PC-9 (cell line): ENCODE results near the gene IMP4. TPM values are rescaled to one million over a fixed set of nuclear protein-coding genes. Genes with fewer than 3 reads are reported as not detected.

Experiments
- Bru-seq: library from RNA; stranded (reverse); fragments of 400-500 nt; gene quantifications from one replicate; lab custom pipeline; 2021; lab: Mats Ljungman, UMichigan
- BruChase-seq, 2 experiments: library from RNA; stranded (reverse); fragments of 400-500 nt; gene quantifications; one replicate each; lab custom pipeline; 2021; lab: Mats Ljungman, UMichigan
- BruUV-seq: library from RNA; stranded (reverse); fragments of 400-500 nt; replicated peaks from 2 replicates; lab custom pipeline; 2021; lab: Mats Ljungman, UMichigan
- CTCF ChIA-PET: fragments of 300-600 bp; sonication (Branson Sonifier 250); formaldehyde crosslinking; loops from one replicate; lab custom pipeline; 2022; ENCODE audit warnings: antibody characterized with exemption; lab: Charles Lee
- POLR2A ChIA-PET: fragments of 300-600 bp; sonication (Branson Sonifier 250); formaldehyde crosslinking; loops from one replicate; lab custom pipeline; 2022; ENCODE audit warnings: antibody characterized with exemption; ENCODE audit not compliant: unreplicated experiment; lab: Charles Lee
- DNase-seq, 2 experiments: peaks; one replicate each; pipeline versions ENCODE4 v3.0.0 to v3.0.0-alpha.2; 2015 to 2022; ENCODE audit warnings: mixed read lengths in 1 of 2
- H2AFZ ChIP-seq: fragments of 200-600 bp; sonication (generic); 2 replicates; pipeline ENCODE4 v1.8.1; 2017; ENCODE audit warnings: antibody characterized with exemption
- H3F3A ChIP-seq: fragments of 200-600 bp; sonication (generic); 2 replicates; pipeline ENCODE4 v1.8.1; 2017; ENCODE audit warnings: antibody characterized with exemption, mild to moderate bottlenecking, low read depth; ENCODE audit not compliant: insufficient read depth
- H3K27ac ChIP-seq: fragments of 200-600 bp; sonication (generic); 2 replicates; pipeline ENCODE4 v1.6.1; 2016; ENCODE audit warnings: mixed run types
- H3K27me3 ChIP-seq: fragments of 200-600 bp; sonication (generic); 2 replicates; pipeline ENCODE4 v1.6.1; 2016; ENCODE audit warnings: low read depth, mixed run types; ENCODE audit not compliant: insufficient read depth
- H3K36me3 ChIP-seq: fragments of 200-600 bp; sonication (generic); 2 replicates; pipeline ENCODE4 v1.6.1; 2016; ENCODE audit warnings: low read depth, mixed run types
- H3K4me1 ChIP-seq: fragments of 200-600 bp; sonication (generic); replicated peaks from 2 replicates; pipeline ENCODE4 v1.6.1; 2016; ENCODE audit warnings: mixed run types; ENCODE audit not compliant: insufficient read depth
- H3K4me2 ChIP-seq: fragments of 200-600 bp; sonication (generic); 2 replicates; pipeline ENCODE4 v1.6.1; 2017; ENCODE audit warnings: mixed run types
- H3K4me3 ChIP-seq: fragments of 200-600 bp; sonication (generic); 2 replicates; pipeline ENCODE4 v1.6.1; 2016; ENCODE audit warnings: mixed run types
- H3K79me2 ChIP-seq: fragments of 200-600 bp; sonication (generic); 2 replicates; pipeline ENCODE4 v1.6.1; 2017; ENCODE audit warnings: low read depth, mixed run types
- H3K9me2 ChIP-seq: fragments of 200-600 bp; sonication (generic); 2 replicates; pipeline ENCODE4 v1.8.1; 2017; ENCODE audit warnings: mild to moderate bottlenecking; ENCODE audit not compliant: insufficient read depth
- H3K9me3 ChIP-seq: fragments of 200-600 bp; sonication (generic); 2 replicates; pipeline ENCODE4 v1.8.1; 2016; ENCODE audit warnings: low read depth; ENCODE audit not compliant: insufficient read depth
- H4K20me1 ChIP-seq: fragments of 200-600 bp; sonication (generic); 2 replicates; pipeline ENCODE4 v1.8.1; 2017; ENCODE audit not compliant: insufficient read depth
- EZH2 ChIP-seq: fragments of 200-600 bp; sonication (generic); IDR thresholded peaks from 2 replicates; pipeline ENCODE4 v1.8.0; 2017; ENCODE audit warnings: antibody characterized with exemption, low read depth
- intact Hi-C: fragments of 100-400 bp; cut with micrococcal nuclease; formaldehyde crosslinking; loops from one replicate; pipeline ENCODE4 v1.10.0; 2022; ENCODE audit not compliant: unreplicated experiment
- long read RNA-seq: library from polyadenylated mRNA; stranded (forward); transcript quantifications from one replicate; pipeline ENCODE4 v2.0.0, GENCODE V29; 2022
- total RNA-seq: library from RNA; stranded (reverse); gene quantifications from 2 replicates; pipeline ENCODE4 v1.2.3, GENCODE V29; 2021
- TF ChIP-seq, protein P1 (sequence below): fragments of 200-600 bp; sonication (generic); conservative IDR thresholded peaks from 2 replicates; pipeline ENCODE4 v1.6.1; 2017; ENCODE audit warnings: mixed run types, antibody characterized with exemption, mild to moderate bottlenecking, moderate library complexity

The IMP4 gene, protein sequence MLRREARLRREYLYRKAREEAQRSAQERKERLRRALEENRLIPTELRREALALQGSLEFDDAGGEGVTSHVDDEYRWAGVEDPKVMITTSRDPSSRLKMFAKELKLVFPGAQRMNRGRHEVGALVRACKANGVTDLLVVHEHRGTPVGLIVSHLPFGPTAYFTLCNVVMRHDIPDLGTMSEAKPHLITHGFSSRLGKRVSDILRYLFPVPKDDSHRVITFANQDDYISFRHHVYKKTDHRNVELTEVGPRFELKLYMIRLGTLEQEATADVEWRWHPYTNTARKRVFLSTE
- 76.8 and 82.6 TPM in 2 replicates for total RNA-seq
- percentile 72 among the genes with signal in this experiment for Bru-seq, nascent RNA
- BruChase-seq, experiment 1, labeled RNA remaining after a 2-hour chase, result percentile 72 among the genes with signal in this experiment
- percentile 89 among the genes with signal in this experiment for BruChase-seq, experiment 2, labeled RNA remaining after a 6-hour chase
- long read RNA-seq, transcript IMP4-202 (9 exons, 822 nt), result minor isoform, 10 of 144 reads
- long read RNA-seq, transcript IMP4-208 (8 exons, 2,379 nt), result minor isoform, 8 of 144 reads
- long read RNA-seq, transcript IMP4-201 (9 exons, 1,740 nt), result major isoform, 113 of 144 reads
- long read RNA-seq, partial matches to known transcripts, result 2 of 144 reads
- long read RNA-seq, other reads (novel, unspliced or antisense), result 11 of 144 reads

DNA sequence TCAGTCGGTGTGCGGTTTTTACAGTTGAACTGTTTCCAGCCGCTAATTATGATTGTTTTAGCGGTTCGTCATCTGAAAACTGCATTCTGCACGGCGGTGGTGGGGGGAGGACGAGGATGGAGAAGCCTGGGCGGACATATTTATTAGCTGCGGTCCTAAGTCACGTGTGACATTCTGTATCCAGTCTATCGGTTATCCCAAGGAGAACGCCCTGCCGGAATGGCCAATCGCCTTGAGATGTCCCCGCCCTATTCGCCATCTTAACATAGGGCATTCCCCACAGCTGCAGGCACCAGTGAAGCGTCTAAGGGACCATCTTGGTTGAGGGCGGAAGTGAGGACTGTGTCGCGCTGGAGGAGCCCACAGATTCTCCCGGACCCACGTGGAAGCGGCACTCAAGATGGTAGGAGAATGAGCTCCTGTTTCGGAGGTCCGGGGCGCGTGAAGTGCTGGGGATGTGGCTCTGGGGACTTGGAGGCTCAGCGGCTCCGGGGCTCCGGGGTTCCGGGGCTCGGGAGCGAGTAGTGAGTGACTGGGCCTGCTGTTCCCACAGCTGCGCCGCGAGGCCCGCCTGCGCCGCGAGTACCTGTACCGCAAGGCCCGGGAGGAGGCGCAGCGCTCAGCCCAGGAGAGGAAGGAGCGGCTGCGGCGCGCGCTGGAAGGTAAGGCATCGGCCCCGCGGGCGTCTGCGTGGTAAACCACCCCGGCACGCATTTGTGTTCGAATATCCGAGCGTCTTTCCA lies at the start of gene IMP4:
IMP4 (plus strand) TSS at position 365 of the 743 bp plus-strand sequence; CDS start at position 401, 36 bp downstream.
- intact Hi-C loops, result loop anchor here (1.0 to 2.0 kb wide), 2 partner anchors 30 to 50 kb away; no protein-coding TSS in a partner anchor
- Histone ChIP-seq H3K4me3 (peak within 1 kb of the TSS; percentile 90), H3K4me1 (peaks cover 18% of the 10 kb centered on the region), H3K27me3 (no peaks in the 10 kb centered on the region), H3F3A (peaks cover 5% of the 10 kb centered on the region; the same call in 1 of the 2 replicates), H3K79me2 (peaks cover 19% of the 10 kb centered on the region), H2AFZ (peak within 1 kb of the TSS; percentile 99), H3K9me3 (no peaks in the 10 kb centered on the region), H3K4me2 (peak within 1 kb of the TSS; percentile 83), H3K9me2 (no peaks in the 10 kb centered on the region), H3K36me3 (peaks cover 8% of the 10 kb centered on the region; the same call in 1 of the 2 replicates), H3K27ac (peak within 1 kb of the TSS; percentile 52), H4K20me1 (peaks cover 9% of the 10 kb centered on the region)
- BruUV-seq, result no TSS peak
- ChIA-PET CTCF (interaction anchor here (1.6 to 1.7 kb wide), 2 partner anchors 10 to 161 kb away, joined by 4 to 11 read pairs; partner anchors contain the start of gene SMPD4), POLR2A (interaction anchor here (0.6 kb wide), 1 partner anchor 12 kb away, joined by 3 read pairs; no protein-coding TSS in a partner anchor)
- TF ChIP-seq EZH2, result no peak
- TF ChIP-seq, protein P1, sequence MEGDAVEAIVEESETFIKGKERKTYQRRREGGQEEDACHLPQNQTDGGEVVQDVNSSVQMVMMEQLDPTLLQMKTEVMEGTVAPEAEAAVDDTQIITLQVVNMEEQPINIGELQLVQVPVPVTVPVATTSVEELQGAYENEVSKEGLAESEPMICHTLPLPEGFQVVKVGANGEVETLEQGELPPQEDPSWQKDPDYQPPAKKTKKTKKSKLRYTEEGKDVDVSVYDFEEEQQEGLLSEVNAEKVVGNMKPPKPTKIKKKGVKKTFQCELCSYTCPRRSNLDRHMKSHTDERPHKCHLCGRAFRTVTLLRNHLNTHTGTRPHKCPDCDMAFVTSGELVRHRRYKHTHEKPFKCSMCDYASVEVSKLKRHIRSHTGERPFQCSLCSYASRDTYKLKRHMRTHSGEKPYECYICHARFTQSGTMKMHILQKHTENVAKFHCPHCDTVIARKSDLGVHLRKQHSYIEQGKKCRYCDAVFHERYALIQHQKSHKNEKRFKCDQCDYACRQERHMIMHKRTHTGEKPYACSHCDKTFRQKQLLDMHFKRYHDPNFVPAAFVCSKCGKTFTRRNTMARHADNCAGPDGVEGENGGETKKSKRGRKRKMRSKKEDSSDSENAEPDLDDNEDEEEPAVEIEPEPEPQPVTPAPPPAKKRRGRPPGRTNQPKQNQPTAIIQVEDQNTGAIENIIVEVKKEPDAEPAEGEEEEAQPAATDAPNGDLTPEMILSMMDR, result no peak; the same call in 1 of the 2 replicates
- DNase-seq, result peak; percentile 93 to 98

DNA sequence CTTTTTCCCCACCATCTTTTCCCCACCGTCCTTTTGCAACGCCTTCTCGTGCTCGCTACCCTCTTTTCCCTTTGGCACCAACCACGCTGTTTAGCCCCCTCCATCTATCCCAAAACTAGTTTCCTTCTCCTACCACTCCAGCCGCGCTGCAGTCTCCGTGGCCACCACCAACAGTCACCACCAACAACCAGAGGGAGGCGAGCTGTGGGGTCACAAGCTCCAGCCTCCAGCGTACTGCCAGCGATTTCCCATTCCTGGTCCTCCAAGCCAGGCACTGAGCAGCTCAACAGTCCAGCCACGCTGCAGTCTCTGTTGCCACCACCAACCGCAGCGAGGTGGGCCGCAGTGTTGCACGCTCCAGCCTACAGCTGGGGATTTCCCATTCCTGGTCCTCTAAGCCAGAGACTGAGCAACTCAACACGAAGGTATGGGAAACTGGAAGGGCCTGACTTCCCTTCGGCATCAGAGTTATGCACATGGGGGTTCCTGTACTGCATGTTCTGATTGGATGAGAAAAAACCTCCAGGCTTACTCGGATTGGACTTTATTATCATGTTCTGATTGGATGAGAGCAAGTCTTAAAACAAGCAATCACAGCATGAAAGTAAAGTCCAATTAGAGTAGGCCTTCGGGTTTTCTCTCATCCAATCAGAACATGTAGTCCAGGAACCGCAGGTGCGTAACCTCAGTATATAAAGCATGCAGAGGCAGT lies 42.3 kb upstream of the IMP4 start:
- no peaks in the 10 kb centered on the region for H3K79me2 ChIP-seq
- H3F3A ChIP-seq, result no peaks in the 10 kb centered on the region
- no peak overlapping the region for H3K4me2 ChIP-seq
- BruUV-seq, result no TSS peak
- no peak for DNase-seq
- TF ChIP-seq, protein P1, result no peak
- TF ChIP-seq EZH2, result no peak
- H3K36me3 ChIP-seq, result no peaks in the 10 kb centered on the region
- H3K4me1 ChIP-seq, result no peaks in the 10 kb centered on the region
- no peak overlapping the region for H3K4me3 ChIP-seq
- CTCF ChIA-PET, result no interaction called here
- H4K20me1 ChIP-seq, result no peaks in the 10 kb centered on the region
- no peaks in the 10 kb centered on the region for H3K9me2 ChIP-seq
- no peak overlapping the region for H3K27ac ChIP-seq
- peaks cover 81% of the 10 kb centered on the region for H3K27me3 ChIP-seq
- POLR2A ChIA-PET, result no interaction called here
- H2AFZ ChIP-seq, result no peak overlapping the region
- intact Hi-C loops, result no loop called here
- H3K9me3 ChIP-seq, result no peaks in the 10 kb centered on the region
